ENCODE measurements around the gene FAT2.

DNA sequence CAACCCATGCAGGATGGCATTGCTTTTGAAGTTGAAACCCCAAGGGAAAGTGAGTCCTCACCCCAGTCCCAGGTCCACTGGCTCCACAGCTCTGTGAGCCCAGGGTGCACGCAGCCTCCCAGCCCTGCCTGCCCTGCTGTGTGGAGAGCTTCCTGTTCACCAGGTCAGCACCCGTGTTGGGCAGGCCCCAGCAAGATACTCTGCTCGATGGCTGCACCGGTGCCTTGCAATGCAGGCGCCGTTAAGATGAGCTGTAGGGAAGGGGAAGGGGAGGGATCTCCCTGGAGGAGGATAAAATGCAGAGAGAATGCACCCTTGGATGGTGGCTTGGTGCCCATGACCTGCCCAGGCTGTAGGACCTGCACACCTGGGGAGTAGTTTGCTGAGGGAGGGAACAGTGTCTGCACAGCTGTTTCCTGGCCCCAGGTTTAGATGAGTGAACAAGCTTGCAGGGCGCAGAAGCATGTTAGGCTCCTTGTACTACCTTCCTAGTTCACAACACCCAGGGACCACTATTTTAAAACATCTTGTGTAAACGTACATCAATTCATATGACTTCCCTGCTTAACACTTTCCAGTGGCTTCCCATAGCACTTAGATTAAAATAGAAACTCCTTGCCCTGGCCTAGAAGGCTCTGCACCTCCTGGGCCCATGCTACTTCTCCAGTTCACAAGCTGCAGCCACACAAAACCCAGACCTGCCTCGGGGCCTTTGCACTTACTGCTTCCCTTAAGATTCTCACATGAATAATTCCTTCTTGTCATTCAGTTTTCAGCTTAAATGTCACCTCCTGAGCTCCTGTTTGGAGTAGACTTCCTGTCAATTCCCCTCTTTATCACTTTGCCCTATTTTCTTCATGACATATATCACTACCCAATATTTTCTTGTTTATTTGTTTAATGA lies 19.6 kb downstream of the FAT2 start:
- TF ChIP-seq CTCF (IDR thresholded peaks at IDR 0.05) (no peak), EZH2 (IDR thresholded peaks at IDR 0.05; ENCODE audit: borderline replicate concordance, insufficient read depth, low read depth, low read length, poor library complexity, severe bottlenecking) (no peak)
